Prostate gland (tissue), 2 donors: ENCODE results near the gene SLC16A2.

Experiments used
- CTCF ChIP-seq, 4 experiments: fragments of 200-600 bp in 2 of 4; fragments of 450-650 bp in 2 of 4; sonication (generic) in 2 of 4; IDR thresholded peaks; 1 replicate in 3 of 4; 2 replicates in 1 of 4; pipeline ENCODE4 v1.5.1; 2016 to 2019; ENCODE audit warnings: antibody characterized with exemption in 4 of 4, mild to moderate bottlenecking in 2 of 4, moderate library complexity in 2 of 4
- POLR2AphosphoS5 ChIP-seq: sonication (generic); formaldehyde crosslinking; IDR thresholded peaks from one replicate; pipeline ENCODE4 v1.6.1; 2017; ENCODE audit warnings: antibody characterized with exemption

- no peak for TF ChIP-seq CTCF (IDR thresholded peaks at IDR 0.05)
- no peak for TF ChIP-seq POLR2AphosphoS5
Measured at GRCh38 chrX:74529311-74529710, 108.0 kb downstream of the SLC16A2 start.
